Measurements from ENCODE around the gene UGT1A8. TPM values are rescaled to one million over a fixed set of nuclear protein-coding genes. Genes with fewer than 3 reads are reported as not detected.

UGT1A8 gene
- total and polyA plus RNA-seq, 2 donors (not counting 1 experiment from before 2014, with no cell fraction given) = not detected

DNA sequence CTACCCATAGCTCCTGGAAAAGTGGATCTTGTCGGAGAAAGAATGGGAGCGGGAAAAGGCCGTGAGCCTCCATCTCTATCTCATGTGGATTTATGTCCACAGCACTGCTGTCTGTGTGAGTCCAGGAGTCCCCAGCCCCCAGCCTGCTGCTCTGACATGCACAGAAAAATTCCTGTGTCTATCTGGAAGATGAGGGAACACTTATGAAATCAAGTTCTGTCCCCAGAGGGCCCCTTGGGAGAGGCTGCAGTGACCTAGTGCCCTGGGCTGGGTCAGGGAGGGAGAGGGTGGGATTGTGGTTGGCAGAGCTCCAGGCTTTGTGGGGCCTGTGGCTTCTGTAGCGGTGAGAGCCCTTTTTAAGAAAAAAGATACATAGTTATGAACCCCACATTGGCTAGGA is 199.3 kb downstream of the UGT1A8 start:
- Histone ChIP-seq H3K4me1 (ENCODE audit: control insufficient read depth in 2 of 2, insufficient read depth in 2 of 2, low read length in 2 of 2) (no peaks in the 10 kb centered on the region), H3K27ac (ENCODE audit: low read length in 2 of 2) (no peak overlapping the region), H2AFZ (ENCODE audit: insufficient read depth, low read depth, low read length, poor library complexity, severe bottlenecking) (no peak overlapping the region), H3K4me2 (replicated peaks; ENCODE audit: low read depth, low read length, poor library complexity, severe bottlenecking) (no peak overlapping the region), H3K79me2 (ENCODE audit: control insufficient read depth, insufficient read depth, low read length) (no peaks in the 10 kb centered on the region), H3K36me3 (replicated peaks in 1 of 2; ENCODE audit: control extremely low read depth in 1 of 2, control insufficient read depth in 1 of 2, extremely low read depth in 1 of 2, insufficient read depth in 2 of 2, low read length in 1 of 2) (no peaks in the 10 kb centered on the region), H4K20me1 (ENCODE audit: control insufficient read depth, insufficient read depth, low read length, poor library complexity, severe bottlenecking) (no peaks in the 10 kb centered on the region), H3K9ac (ENCODE audit: low read length) (no peak overlapping the region), H3K27me3 (replicated peaks in 1 of 4; ENCODE audit: control extremely low read depth in 1 of 4, control insufficient read depth in 3 of 4, insufficient read depth in 4 of 4, low read length in 3 of 4) (peaks cover 0 to 5% (median 0%) of the 10 kb centered on the region in 4 experiments), H3K9me3 (ENCODE audit: control extremely low read depth in 1 of 3, control insufficient read depth in 2 of 3, insufficient read depth in 1 of 3, low read length in 2 of 3) (peaks cover 0 to 6% (median 0%) of the 10 kb centered on the region in 3 donors), H3K4me3 (ENCODE audit: control extremely low read depth in 1 of 5, extremely low read depth in 1 of 5, insufficient read depth in 1 of 5, low read depth in 2 of 5, low read length in 4 of 5) (no peak overlapping the region)
- CTCF ChIA-PET = interaction anchor here (0.6 kb wide), 1 partner anchor 691 kb away, joined by 3 read pairs; no protein-coding TSS in a partner anchor
- POLR2A ChIA-PET = no interaction called here
- Mint-ChIP-seq H3K9me3 (ENCODE audit: insufficient read depth) (no peaks in the 10 kb centered on the region), H3K27ac (no peak overlapping the region), H3K4me1 (no peaks in the 10 kb centered on the region), H3K27me3 (peaks cover 16% of the 10 kb centered on the region), H3K4me3 (no peak overlapping the region)
- WGBS (ENCODE audit: insufficient coverage) = 88% methylated on average over 3 of the region's 4 CpGs
- intact Hi-C loops (cut with micrococcal nuclease) = no loop called here
- no peak for ATAC-seq (ENCODE audit: low read depth)
- TF ChIP-seq, protein P1, sequence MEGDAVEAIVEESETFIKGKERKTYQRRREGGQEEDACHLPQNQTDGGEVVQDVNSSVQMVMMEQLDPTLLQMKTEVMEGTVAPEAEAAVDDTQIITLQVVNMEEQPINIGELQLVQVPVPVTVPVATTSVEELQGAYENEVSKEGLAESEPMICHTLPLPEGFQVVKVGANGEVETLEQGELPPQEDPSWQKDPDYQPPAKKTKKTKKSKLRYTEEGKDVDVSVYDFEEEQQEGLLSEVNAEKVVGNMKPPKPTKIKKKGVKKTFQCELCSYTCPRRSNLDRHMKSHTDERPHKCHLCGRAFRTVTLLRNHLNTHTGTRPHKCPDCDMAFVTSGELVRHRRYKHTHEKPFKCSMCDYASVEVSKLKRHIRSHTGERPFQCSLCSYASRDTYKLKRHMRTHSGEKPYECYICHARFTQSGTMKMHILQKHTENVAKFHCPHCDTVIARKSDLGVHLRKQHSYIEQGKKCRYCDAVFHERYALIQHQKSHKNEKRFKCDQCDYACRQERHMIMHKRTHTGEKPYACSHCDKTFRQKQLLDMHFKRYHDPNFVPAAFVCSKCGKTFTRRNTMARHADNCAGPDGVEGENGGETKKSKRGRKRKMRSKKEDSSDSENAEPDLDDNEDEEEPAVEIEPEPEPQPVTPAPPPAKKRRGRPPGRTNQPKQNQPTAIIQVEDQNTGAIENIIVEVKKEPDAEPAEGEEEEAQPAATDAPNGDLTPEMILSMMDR (IDR thresholded peaks at IDR 0.05) = no peak
- TF ChIP-seq EZH2 (IDR thresholded peaks at IDR 0.05; ENCODE audit: borderline replicate concordance, insufficient read depth, low read depth, low read length, poor library complexity, severe bottlenecking) = no peak
- DNase-seq = no peak

DNA sequence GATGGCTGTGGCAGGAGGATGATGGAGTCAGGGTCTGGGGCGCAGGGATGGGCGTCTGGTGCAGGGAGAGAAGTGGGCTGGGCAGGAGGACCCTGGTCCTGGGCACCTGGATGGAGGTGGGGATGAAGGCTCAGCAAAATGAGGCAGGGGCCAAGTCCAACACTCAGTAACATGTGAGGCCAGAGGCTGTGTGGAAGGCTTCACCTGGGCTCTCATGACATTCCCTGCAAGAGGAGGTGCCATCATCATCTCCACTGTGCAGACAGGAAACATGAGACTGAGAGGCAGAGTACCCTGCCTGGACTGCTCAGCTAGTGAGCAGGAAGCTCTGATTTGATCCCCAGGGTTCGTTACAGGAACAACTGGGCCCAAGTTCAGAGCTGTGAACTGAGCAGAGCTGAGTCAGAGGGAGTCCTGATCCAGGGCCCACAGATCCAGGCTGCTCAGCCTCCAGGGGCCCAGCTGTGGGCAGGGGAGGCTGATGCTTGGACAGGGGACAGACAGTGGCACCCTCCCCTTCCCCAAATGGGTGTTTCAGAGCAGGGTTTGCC is 200.0 kb downstream of the UGT1A8 start:
- H3K4me1 Mint-ChIP-seq = no peaks in the 10 kb centered on the region
- intact Hi-C loops (cut with micrococcal nuclease) = no loop called here
- no peak overlapping the region for H3K4me3 Mint-ChIP-seq
- H2AFZ ChIP-seq (ENCODE audit: insufficient read depth, low read depth, low read length, poor library complexity, severe bottlenecking) = no peak overlapping the region
- no peaks in the 10 kb centered on the region for H3K36me3 ChIP-seq (replicated peaks in 1 of 2; ENCODE audit: control extremely low read depth in 1 of 2, control insufficient read depth in 1 of 2, extremely low read depth in 1 of 2, insufficient read depth in 2 of 2, low read length in 1 of 2)
- ATAC-seq (ENCODE audit: low read depth) = no peak
- no peaks in the 10 kb centered on the region for H3K79me2 ChIP-seq (ENCODE audit: control insufficient read depth, insufficient read depth, low read length)
- H3K27ac Mint-ChIP-seq = no peak overlapping the region
- no peaks in the 10 kb centered on the region for H3K4me1 ChIP-seq (ENCODE audit: control insufficient read depth in 2 of 2, insufficient read depth in 2 of 2, low read length in 2 of 2)
- no peak overlapping the region for H3K27ac ChIP-seq (ENCODE audit: low read length in 2 of 2)
- no peaks in the 10 kb centered on the region for H4K20me1 ChIP-seq (ENCODE audit: control insufficient read depth, insufficient read depth, low read length, poor library complexity, severe bottlenecking)
- no peaks in the 10 kb centered on the region for H3K9me3 Mint-ChIP-seq (ENCODE audit: insufficient read depth)
- H3K9me3 ChIP-seq (ENCODE audit: control extremely low read depth in 1 of 3, control insufficient read depth in 2 of 3, insufficient read depth in 1 of 3, low read length in 2 of 3) = peaks cover 0 to 6% (median 0%) of the 10 kb centered on the region in 3 donors
- peaks cover 0 to 5% (median 0%) of the 10 kb centered on the region in 4 experiments for H3K27me3 ChIP-seq (replicated peaks in 1 of 4; ENCODE audit: control extremely low read depth in 1 of 4, control insufficient read depth in 3 of 4, insufficient read depth in 4 of 4, low read length in 3 of 4)
- H3K27me3 Mint-ChIP-seq = peaks cover 13% of the 10 kb centered on the region
- CTCF ChIA-PET = no interaction called here
- POLR2A ChIA-PET = no interaction called here
- no peak for DNase-seq
- 81% methylated on average over 3 of the region's 3 CpGs for WGBS (ENCODE audit: insufficient coverage)
- no peak overlapping the region for H3K4me2 ChIP-seq (replicated peaks; ENCODE audit: low read depth, low read length, poor library complexity, severe bottlenecking)
- no peak overlapping the region for H3K4me3 ChIP-seq (ENCODE audit: control extremely low read depth in 1 of 5, extremely low read depth in 1 of 5, insufficient read depth in 1 of 5, low read depth in 2 of 5, low read length in 4 of 5)
- H3K9ac ChIP-seq (ENCODE audit: low read length) = no peak overlapping the region
- no peak for TF ChIP-seq EZH2 (IDR thresholded peaks at IDR 0.05; ENCODE audit: borderline replicate concordance, insufficient read depth, low read depth, low read length, poor library complexity, severe bottlenecking)
- TF ChIP-seq, protein P1 (IDR thresholded peaks at IDR 0.05) = no peak

All from B cell (primary cell).